ENCODE measurements around the gene VWA5B2. TPM values are rescaled to one million over a fixed set of nuclear protein-coding genes. Genes with fewer than 3 reads are reported as not detected.

VWA5B2 gene
- total and polyA plus RNA-seq, 2 of the 13 experiments (the other 11 are each of a cell fraction or from before 2014, with no cell fraction given) = 0.03 to 0.04 TPM

GRCh38 chr3:184241447-184242296 lies 12.3 kb downstream of the VWA5B2 start (continued):
- TF ChIP-seq CENPT (CRISPR knock-in tag; IDR thresholded peaks at IDR 0.05; ENCODE audit: low read depth) = no peak; the same call in 1 of the 2 replicates
- TF ChIP-seq IRF2 (CRISPR knock-in tag; IDR thresholded peaks at IDR 0.05) = peak; percentile 92
- TF ChIP-seq ZNF563 (CRISPR knock-in tag; IDR thresholded peaks at IDR 0.05) = no peak
- TF ChIP-seq, protein P1, sequence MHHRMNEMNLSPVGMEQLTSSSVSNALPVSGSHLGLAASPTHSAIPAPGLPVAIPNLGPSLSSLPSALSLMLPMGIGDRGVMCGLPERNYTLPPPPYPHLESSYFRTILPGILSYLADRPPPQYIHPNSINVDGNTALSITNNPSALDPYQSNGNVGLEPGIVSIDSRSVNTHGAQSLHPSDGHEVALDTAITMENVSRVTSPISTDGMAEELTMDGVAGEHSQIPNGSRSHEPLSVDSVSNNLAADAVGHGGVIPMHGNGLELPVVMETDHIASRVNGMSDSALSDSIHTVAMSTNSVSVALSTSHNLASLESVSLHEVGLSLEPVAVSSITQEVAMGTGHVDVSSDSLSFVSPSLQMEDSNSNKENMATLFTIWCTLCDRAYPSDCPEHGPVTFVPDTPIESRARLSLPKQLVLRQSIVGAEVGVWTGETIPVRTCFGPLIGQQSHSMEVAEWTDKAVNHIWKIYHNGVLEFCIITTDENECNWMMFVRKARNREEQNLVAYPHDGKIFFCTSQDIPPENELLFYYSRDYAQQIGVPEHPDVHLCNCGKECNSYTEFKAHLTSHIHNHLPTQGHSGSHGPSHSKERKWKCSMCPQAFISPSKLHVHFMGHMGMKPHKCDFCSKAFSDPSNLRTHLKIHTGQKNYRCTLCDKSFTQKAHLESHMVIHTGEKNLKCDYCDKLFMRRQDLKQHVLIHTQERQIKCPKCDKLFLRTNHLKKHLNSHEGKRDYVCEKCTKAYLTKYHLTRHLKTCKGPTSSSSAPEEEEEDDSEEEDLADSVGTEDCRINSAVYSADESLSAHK (CRISPR knock-in tag; IDR thresholded peaks at IDR 0.05; ENCODE audit: borderline replicate concordance) = 0 out of 2 replicates have a peak, but pooled peaks have one; percentile 51
- no peak; the same call in none of the 2 replicates for TF ChIP-seq FOXC1 (CRISPR knock-in tag; IDR thresholded peaks at IDR 0.05; ENCODE audit: borderline replicate concordance)
- TF ChIP-seq YEATS4 (CRISPR knock-in tag; IDR thresholded peaks at IDR 0.05; ENCODE audit: borderline replicate concordance) = peak; percentile 80
- TF ChIP-seq ZFP1 (CRISPR knock-in tag; IDR thresholded peaks at IDR 0.05) = peak; percentile 59; the same call in 1 of the 2 replicates
- TF ChIP-seq RBFOX2 (IDR thresholded peaks at IDR 0.05; ENCODE audit: low read depth, low read length) = peak; percentile 88
- TF ChIP-seq ZNF34 (CRISPR knock-in tag; IDR thresholded peaks at IDR 0.05; ENCODE audit: borderline replicate concordance) = no peak; the same call in none of the 2 replicates
- TF ChIP-seq ZFYVE20 (CRISPR knock-in tag; IDR thresholded peaks at IDR 0.05; ENCODE audit: borderline replicate concordance, low read depth) = no peak
- peak; percentile 52; the same call in 1 of the 2 replicates for TF ChIP-seq BORCS8-MEF2B (CRISPR knock-in tag; IDR thresholded peaks at IDR 0.05)
- TF ChIP-seq TBX3 (IDR thresholded peaks at IDR 0.05; ENCODE audit: borderline replicate concordance) = no peak
- TF ChIP-seq SRY (CRISPR knock-in tag; IDR thresholded peaks at IDR 0.05) = no peak
- TF ChIP-seq MYNN (CRISPR knock-in tag; IDR thresholded peaks at IDR 0.05; ENCODE audit: low read depth) = no peak
- peak; percentile 91 for TF ChIP-seq SPEN (CRISPR knock-in tag; IDR thresholded peaks at IDR 0.05; ENCODE audit: low read depth)
- TF ChIP-seq LCORL (IDR thresholded peaks at IDR 0.05) = peak; percentile 52; the same call in 1 of the 2 replicates
- peak; percentile 98 for TF ChIP-seq LCORL (CRISPR knock-in tag; IDR thresholded peaks at IDR 0.05)
- TF ChIP-seq ZFP41 (CRISPR knock-in tag; IDR thresholded peaks at IDR 0.05; ENCODE audit: borderline replicate concordance) = peak; percentile 9; the same call in 1 of the 2 replicates
- 0 out of 2 replicates have a peak, but pooled peaks have one; percentile 41 for TF ChIP-seq ZBTB7A (CRISPR knock-in tag; IDR thresholded peaks at IDR 0.05)
- TF ChIP-seq SKI (IDR thresholded peaks at IDR 0.05; ENCODE audit: partially characterized antibody) = peak; percentile 70
- TF ChIP-seq, protein P2, sequence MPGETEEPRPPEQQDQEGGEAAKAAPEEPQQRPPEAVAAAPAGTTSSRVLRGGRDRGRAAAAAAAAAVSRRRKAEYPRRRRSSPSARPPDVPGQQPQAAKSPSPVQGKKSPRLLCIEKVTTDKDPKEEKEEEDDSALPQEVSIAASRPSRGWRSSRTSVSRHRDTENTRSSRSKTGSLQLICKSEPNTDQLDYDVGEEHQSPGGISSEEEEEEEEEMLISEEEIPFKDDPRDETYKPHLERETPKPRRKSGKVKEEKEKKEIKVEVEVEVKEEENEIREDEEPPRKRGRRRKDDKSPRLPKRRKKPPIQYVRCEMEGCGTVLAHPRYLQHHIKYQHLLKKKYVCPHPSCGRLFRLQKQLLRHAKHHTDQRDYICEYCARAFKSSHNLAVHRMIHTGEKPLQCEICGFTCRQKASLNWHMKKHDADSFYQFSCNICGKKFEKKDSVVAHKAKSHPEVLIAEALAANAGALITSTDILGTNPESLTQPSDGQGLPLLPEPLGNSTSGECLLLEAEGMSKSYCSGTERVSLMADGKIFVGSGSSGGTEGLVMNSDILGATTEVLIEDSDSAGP (CRISPR knock-in tag; IDR thresholded peaks at IDR 0.05; ENCODE audit: borderline replicate concordance) = peak; percentile 90
- TF ChIP-seq XRCC5 (optimal IDR thresholded peaks at IDR 0.05; ENCODE audit: low read length) = peak; percentile 81
- TF ChIP-seq, protein P3, sequence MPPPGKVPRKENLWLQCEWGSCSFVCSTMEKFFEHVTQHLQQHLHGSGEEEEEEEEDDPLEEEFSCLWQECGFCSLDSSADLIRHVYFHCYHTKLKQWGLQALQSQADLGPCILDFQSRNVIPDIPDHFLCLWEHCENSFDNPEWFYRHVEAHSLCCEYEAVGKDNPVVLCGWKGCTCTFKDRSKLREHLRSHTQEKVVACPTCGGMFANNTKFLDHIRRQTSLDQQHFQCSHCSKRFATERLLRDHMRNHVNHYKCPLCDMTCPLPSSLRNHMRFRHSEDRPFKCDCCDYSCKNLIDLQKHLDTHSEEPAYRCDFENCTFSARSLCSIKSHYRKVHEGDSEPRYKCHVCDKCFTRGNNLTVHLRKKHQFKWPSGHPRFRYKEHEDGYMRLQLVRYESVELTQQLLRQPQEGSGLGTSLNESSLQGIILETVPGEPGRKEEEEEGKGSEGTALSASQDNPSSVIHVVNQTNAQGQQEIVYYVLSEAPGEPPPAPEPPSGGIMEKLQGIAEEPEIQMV (CRISPR knock-in tag; IDR thresholded peaks at IDR 0.05; ENCODE audit: low read depth) = peak; percentile 93
- TF ChIP-seq TCF12 (IDR thresholded peaks at IDR 0.05) = no peak
- no peak; the same call in 1 of the 2 replicates for TF ChIP-seq TCF12 (CRISPR knock-in tag; IDR thresholded peaks at IDR 0.05)

Data from HepG2 (cell line).